PC-9 (cell line): ENCODE measurements around the gene REL.

Experiments
- EZH2 ChIP-seq: fragments of 200-600 bp; sonication (generic); IDR thresholded peaks from 2 replicates; pipeline ENCODE4 v1.8.0; 2017; ENCODE audit warnings: antibody characterized with exemption, low read depth
- TF ChIP-seq, protein P1 (sequence below): fragments of 200-600 bp; sonication (generic); conservative IDR thresholded peaks from 2 replicates; pipeline ENCODE4 v1.6.1; 2017; ENCODE audit warnings: mixed run types, antibody characterized with exemption, mild to moderate bottlenecking, moderate library complexity

GRCh38 chr2:60884800-60885199 is 3.4 kb downstream of the REL start:
- TF ChIP-seq, protein P1, sequence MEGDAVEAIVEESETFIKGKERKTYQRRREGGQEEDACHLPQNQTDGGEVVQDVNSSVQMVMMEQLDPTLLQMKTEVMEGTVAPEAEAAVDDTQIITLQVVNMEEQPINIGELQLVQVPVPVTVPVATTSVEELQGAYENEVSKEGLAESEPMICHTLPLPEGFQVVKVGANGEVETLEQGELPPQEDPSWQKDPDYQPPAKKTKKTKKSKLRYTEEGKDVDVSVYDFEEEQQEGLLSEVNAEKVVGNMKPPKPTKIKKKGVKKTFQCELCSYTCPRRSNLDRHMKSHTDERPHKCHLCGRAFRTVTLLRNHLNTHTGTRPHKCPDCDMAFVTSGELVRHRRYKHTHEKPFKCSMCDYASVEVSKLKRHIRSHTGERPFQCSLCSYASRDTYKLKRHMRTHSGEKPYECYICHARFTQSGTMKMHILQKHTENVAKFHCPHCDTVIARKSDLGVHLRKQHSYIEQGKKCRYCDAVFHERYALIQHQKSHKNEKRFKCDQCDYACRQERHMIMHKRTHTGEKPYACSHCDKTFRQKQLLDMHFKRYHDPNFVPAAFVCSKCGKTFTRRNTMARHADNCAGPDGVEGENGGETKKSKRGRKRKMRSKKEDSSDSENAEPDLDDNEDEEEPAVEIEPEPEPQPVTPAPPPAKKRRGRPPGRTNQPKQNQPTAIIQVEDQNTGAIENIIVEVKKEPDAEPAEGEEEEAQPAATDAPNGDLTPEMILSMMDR = no peak
- no peak for TF ChIP-seq EZH2
